Stimulated activated CD4-positive, alpha-beta T cell treated with anti-CD3 and anti-CD28 coated beads, TNF-alpha, amount 100 ng/mL, for 48 hours (primary cell): ENCODE data around the gene CASQ1.

Experiments used
- DNase-seq, 3 donors: peaks; one replicate each; pipeline ENCODE4 v3.0.0-alpha.2; 2020; ENCODE audit warnings: low read depth in 3 of 3

CASQ1 gene

GRCh38 chr1:160168609-160169369, 21.6 kb upstream of the CASQ1 start:
- DNase-seq, result no peak

GRCh38 chr1:160169553-160170399, 20.6 kb upstream of the CASQ1 start:
- DNase-seq, result peak in 1 of 3 donors; percentile 12

GRCh38 chr1:160171354-160171753, 19.0 kb upstream of the CASQ1 start:
- no peak for DNase-seq

- no peak for DNase-seq
Observed at GRCh38 chr1:160171980-160172379, 18.4 kb upstream of the CASQ1 start.

- DNase-seq, result no peak
Observed at GRCh38 chr1:160177231-160177630, 13.1 kb upstream of the CASQ1 start.

- DNase-seq, result no peak
Observed at GRCh38 chr1:160177667-160178066, 12.7 kb upstream of the CASQ1 start.

GRCh38 chr1:160178731-160179130, 11.6 kb upstream of the CASQ1 start:
- DNase-seq, result no peak

- no peak for DNase-seq
Observed at GRCh38 chr1:160179336-160179735, 11.0 kb upstream of the CASQ1 start.

- DNase-seq, result no peak
Observed at GRCh38 chr1:160186246-160186645, 4.1 kb upstream of the CASQ1 start.

- DNase-seq, result no peak
Observed at GRCh38 chr1:160186729-160187128, 3.6 kb upstream of the CASQ1 start.

- no peak for DNase-seq
Observed at GRCh38 chr1:160187407-160187806, 3.0 kb upstream of the CASQ1 start.

- DNase-seq, result no peak
Observed at GRCh38 chr1:160188341-160188740, 2.0 kb upstream of the CASQ1 start.

GRCh38 chr1:160191756-160192155, 1.4 kb downstream of the CASQ1 start:
- no peak for DNase-seq

- DNase-seq, result no peak
Observed at GRCh38 chr1:160192234-160192633, 1.9 kb downstream of the CASQ1 start.

GRCh38 chr1:160193091-160193819, 2.9 kb downstream of the CASQ1 start:
- peak; percentile 63 to 79 (median 79) for DNase-seq

- no peak for DNase-seq
Observed at GRCh38 chr1:160193832-160194736, 3.7 kb downstream of the CASQ1 start.

GRCh38 chr1:160194737-160195059, 4.3 kb downstream of the CASQ1 start:
- no peak for DNase-seq

GRCh38 chr1:160196143-160196542, 5.8 kb downstream of the CASQ1 start:
- DNase-seq, result no peak

- DNase-seq, result no peak
Observed at GRCh38 chr1:160197231-160197630, 6.9 kb downstream of the CASQ1 start.

- DNase-seq, result no peak
Observed at GRCh38 chr1:160200786-160201185, 10.4 kb downstream of the CASQ1 start.

GRCh38 chr1:160204526-160205241, 14.3 kb downstream of the CASQ1 start:
- no peak for DNase-seq
